Activated T-cell treated with anti-CD3 and anti-CD28 coated beads, Interleukin-2, amount 50 U/mL, for 72 hours (primary cell): ENCODE measurements around the gene IRF2. TPM values are rescaled to one million over a fixed set of nuclear protein-coding genes. Genes with fewer than 3 reads are reported as not detected.
A peak's percentile ranks its signal among the peaks of the same experiment; 100 is the strongest.
"Not testable (repeated sequence)": the region's sequence is repeated elsewhere in the genome, so short reads cannot be mapped to it uniquely, and the experiment has no call there.

Experiments
- ATAC-seq, 2 donors: fragments of 150-1000 bp; cut with Tn5 transposase; replicated peaks in 1 of 2; 2 replicates each; pipeline ENCODE4 v1.10.0; 2021; ENCODE audit warnings: moderate library complexity in 2 of 2, mild to moderate bottlenecking in 1 of 2
- DNase-seq, 2 donors: peaks; one replicate each; pipeline ENCODE4 v3.0.0; 2021 to 2022; ENCODE audit warnings: mixed read lengths in 1 of 2
- H3K27ac Mint-ChIP-seq: one replicate; pipeline ENCODE4 v1.8.0; 2022; ENCODE audit warnings: mild to moderate bottlenecking, moderate library complexity, mixed read lengths
- H3K27me3 Mint-ChIP-seq: one replicate; pipeline ENCODE4 v1.8.0; 2022; ENCODE audit warnings: low read depth, mixed read lengths
- H3K36me3 Mint-ChIP-seq, 2 donors: one replicate each; pipeline ENCODE4 v1.8.0; 2022; ENCODE audit warnings: mixed read lengths in 2 of 2, mild to moderate bottlenecking in 1 of 2; ENCODE audit not compliant: insufficient read depth in 2 of 2
- H3K4me1 Mint-ChIP-seq: one replicate; pipeline ENCODE4 v1.8.0; 2022; ENCODE audit warnings: low read depth, mixed read lengths
- H3K4me3 Mint-ChIP-seq, 2 donors: one replicate each; pipeline ENCODE4 v1.8.0; 2022; ENCODE audit warnings: mild to moderate bottlenecking in 2 of 2, mixed read lengths in 2 of 2, moderate library complexity in 2 of 2
- H3K9me3 Mint-ChIP-seq, 2 donors: one replicate each; pipeline ENCODE4 v1.8.0; 2022; ENCODE audit warnings: mixed read lengths in 2 of 2
- total RNA-seq, 2 donors: library from RNA; stranded (reverse); gene quantifications; one replicate each; pipeline ENCODE4 v1.2.3, GENCODE V29; 2022

The IRF2 gene
- total RNA-seq, 2 donors from 2014 or later = 70.3 TPM

DNA sequence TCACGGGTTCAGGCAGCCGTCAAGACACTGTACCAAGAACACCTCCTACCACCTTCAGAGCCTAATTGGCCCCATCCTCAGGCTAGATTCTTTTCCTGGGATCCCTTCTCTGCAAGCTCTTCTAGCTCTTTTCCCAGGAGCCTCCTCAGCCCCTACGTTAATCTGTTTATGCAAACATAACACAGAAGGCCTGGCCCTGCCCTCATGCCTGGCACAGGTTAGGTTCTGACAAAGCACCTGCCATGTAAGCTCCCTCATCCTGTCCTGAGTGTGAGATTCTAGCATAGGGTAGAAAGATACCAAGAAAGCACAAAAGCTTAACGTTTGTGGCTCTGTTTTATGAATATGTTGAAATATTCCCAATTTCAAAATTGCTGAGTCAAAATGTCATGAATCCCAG is 93.6 kb downstream of the IRF2 start:
- no peak overlapping the region for H3K4me3 Mint-ChIP-seq
- H3K27ac Mint-ChIP-seq = no peak overlapping the region
- H3K4me1 Mint-ChIP-seq = peaks cover 45% of the 10 kb centered on the region
- peaks cover 6% of the 10 kb centered on the region for H3K27me3 Mint-ChIP-seq
- ATAC-seq = no peak
- DNase-seq = no peak
- peaks cover 5 to 9% of the 10 kb centered on the region in 2 donors for H3K36me3 Mint-ChIP-seq
- H3K9me3 Mint-ChIP-seq = peaks cover 2 to 4% of the 10 kb centered on the region in 2 donors

DNA sequence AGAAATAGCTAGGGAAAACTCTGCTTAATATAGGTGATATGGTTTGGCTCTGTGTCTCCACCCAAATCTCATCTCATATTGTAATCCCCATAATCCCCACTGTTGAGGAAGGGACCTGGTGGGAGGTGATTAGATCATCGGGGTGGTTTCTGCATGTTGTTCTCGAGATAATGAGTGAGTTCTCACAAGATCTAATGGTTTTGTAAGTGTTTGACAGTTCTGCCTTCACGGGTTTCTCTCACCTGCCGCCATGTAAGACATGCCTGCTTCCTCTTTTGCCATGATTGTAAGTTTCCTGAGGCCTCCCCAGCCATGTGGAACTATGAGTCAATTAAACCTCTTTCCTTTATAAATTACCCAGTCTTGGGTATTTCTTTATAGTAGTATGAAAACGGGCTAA is 94.1 kb downstream of the IRF2 start:
- H3K9me3 Mint-ChIP-seq, H3K36me3 Mint-ChIP-seq, ATAC-seq, DNase-seq, H3K27ac Mint-ChIP-seq, H3K4me3 Mint-ChIP-seq, H3K27me3 Mint-ChIP-seq: not testable (repeated sequence)
- H3K4me1 Mint-ChIP-seq = peaks cover 43% of the 10 kb centered on the region

DNA sequence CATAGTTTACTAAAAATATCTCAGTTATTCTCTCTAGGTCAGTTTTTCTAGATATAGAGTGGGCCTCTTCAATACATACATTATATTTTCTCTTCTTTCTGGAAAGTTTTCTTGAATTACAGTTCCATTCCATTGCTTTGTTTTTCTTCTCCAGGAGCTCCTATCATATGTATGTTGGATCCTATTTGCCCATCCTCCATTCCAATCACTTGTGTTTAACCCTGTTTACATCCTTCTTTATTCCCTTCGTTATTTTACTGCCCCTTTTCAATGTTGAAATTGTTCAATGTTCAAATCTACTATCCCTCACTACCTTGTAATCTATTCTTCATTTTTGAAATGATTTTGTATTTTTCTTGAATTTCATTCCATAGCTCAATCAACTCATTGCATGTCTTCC is 97.4 kb downstream of the IRF2 start:
- peak overlapping the region; percentile 5 for H3K27ac Mint-ChIP-seq
- H3K4me1 Mint-ChIP-seq = peaks cover 29% of the 10 kb centered on the region
- H3K36me3 Mint-ChIP-seq = peaks cover 5 to 6% of the 10 kb centered on the region in 2 donors
- DNase-seq (no peak), ATAC-seq (no peak)
- no peak overlapping the region for H3K4me3 Mint-ChIP-seq
- H3K9me3 Mint-ChIP-seq = peaks cover 4 to 6% of the 10 kb centered on the region in 2 donors
- no peaks in the 10 kb centered on the region for H3K27me3 Mint-ChIP-seq

DNA sequence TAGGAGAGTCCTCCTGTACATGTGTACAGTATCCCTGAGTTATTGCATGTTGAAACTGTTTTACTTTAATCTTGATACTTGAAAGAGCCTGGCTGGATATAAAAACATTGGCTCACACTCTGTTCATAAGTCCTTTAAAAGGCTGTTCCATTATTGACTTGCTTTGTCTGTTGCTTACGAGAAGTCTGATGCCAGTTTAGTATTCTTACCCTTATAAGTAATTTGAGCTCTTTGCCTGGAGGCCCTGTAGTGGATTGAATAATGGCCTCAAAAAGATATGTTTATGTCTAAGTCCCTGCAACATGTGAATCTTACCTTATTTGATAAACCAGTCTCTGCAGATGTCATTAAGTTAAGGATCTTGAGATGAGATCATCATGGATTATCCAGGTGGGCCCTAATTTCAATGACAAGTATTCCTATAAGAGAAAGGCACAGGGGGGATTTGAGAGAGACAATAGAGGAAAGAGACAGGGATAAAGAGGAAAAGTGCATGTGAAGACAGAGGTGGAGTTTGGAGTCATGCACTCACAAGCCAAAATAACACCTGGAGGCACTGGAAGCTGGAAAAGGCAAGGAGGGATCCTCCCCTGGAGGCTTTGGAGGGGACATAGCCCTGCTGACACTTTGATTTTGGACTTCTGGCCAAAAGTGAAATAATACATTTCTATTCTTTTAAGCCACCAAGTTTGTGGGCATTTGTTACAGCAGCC is 98.1 kb downstream of the IRF2 start:
- DNase-seq = no peak
- Mint-ChIP-seq H3K9me3 (peaks cover 4 to 6% of the 10 kb centered on the region in 2 donors), H3K36me3 (peaks cover 5 to 6% of the 10 kb centered on the region in 2 donors), H3K27ac (no peak overlapping the region), H3K27me3 (no peaks in the 10 kb centered on the region), H3K4me1 (peaks cover 22% of the 10 kb centered on the region), H3K4me3 (no peak overlapping the region)
- ATAC-seq = no peak

DNA sequence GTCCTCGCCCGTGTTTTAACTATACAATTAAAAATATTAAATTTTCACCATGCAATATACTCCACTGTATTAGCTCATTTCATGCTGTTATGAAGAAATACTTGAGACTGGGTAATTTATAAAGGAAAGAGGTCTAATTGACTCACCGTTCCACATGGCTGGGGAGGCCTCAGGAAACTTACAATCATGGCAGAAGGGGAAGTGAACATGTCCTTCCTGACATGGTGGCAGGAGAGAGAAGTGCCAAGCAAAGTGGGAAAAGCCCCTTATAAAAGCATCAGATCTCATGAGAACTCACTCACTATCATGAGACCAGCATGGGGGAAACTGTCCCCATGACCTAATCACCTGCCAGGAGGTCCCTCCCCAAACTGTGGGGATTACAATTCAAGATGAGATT is 98.7 kb downstream of the IRF2 start:
- ATAC-seq, H3K27me3 Mint-ChIP-seq, DNase-seq, H3K9me3 Mint-ChIP-seq, H3K27ac Mint-ChIP-seq, H3K4me3 Mint-ChIP-seq, H3K36me3 Mint-ChIP-seq: not testable (repeated sequence)
- H3K4me1 Mint-ChIP-seq = peaks cover 22% of the 10 kb centered on the region

DNA sequence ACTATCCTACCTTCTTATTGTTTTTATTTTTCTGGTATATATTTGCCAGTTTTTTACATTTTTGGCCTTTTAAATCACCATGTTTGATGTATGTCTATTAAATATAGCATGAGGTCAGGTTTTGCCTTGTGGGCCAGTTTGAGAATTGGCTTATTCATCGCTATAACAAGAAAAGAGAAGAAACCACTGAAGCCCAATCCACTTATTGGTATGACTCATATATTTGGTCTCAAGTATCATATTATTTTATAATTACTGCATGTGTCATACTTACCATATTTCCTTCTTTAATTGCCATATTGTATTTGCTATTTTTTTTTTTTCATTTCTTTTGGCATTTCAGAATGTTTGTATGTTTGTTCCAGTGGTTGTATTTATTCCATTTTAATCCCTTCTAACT is 99.3 kb downstream of the IRF2 start:
- peaks cover 22% of the 10 kb centered on the region for H3K4me1 Mint-ChIP-seq
- DNase-seq = no peak
- no peaks in the 10 kb centered on the region for H3K27me3 Mint-ChIP-seq
- no peak for ATAC-seq
- peak overlapping the region; percentile 31 for H3K27ac Mint-ChIP-seq
- H3K9me3 Mint-ChIP-seq = peaks cover 2% of the 10 kb centered on the region in 2 donors
- H3K4me3 Mint-ChIP-seq = no peak overlapping the region
- H3K36me3 Mint-ChIP-seq = peaks cover 3% of the 10 kb centered on the region in 2 donors

DNA sequence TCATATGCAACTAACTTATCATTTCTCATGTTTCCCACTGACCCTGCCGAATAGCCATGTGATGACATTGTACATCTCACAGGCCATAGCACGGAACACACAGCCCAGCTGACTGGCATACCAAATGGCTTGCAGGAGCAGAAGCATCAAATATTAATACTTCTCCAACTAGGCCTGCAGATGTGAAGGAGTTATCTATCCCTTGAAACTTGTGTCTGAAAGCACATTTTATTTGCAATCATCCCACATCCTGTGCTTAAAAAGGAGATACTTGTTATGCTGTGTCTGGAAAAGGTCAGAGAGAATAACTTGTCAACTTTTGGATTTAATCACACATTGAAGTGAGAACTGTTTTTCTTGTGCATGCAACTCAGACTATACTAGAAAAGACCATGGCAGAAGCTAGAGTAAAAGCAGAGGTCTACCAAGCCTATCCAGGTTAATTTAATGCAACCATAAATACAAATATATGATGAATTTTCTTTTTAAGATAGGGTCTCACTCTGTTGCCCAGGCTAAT is 100.4 kb downstream of the IRF2 start:
- peaks cover 3% of the 10 kb centered on the region in 2 donors for H3K36me3 Mint-ChIP-seq
- no peak overlapping the region for H3K27ac Mint-ChIP-seq

DNA sequence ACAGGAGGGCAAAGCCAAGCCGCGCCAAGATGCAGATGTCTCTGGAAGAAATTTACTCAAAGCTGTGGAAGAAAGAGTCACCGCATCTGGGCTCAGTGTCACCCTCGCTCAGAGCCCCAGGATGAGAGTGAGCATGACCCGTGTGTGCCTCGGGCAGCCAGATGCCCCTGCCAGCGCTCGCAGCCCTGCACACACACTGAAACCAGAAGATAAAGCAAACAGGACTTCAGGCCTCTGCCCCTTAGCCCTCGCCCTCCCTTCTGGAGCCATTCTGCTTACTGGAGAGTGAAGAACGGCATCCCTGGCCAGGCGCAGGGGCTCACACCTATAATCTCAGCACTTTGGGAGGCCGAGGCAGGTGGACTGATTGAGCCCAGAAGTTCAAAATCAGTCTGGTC is 103.0 kb downstream of the IRF2 start:
- peaks cover 22% of the 10 kb centered on the region for H3K4me1 Mint-ChIP-seq
- DNase-seq (no peak), ATAC-seq (no peak)
- H3K36me3 Mint-ChIP-seq = peaks cover 0 to 5% of the 10 kb centered on the region in 2 donors
- H3K9me3 Mint-ChIP-seq = peaks cover 2 to 3% of the 10 kb centered on the region in 2 donors
- H3K27me3 Mint-ChIP-seq = no peaks in the 10 kb centered on the region
- H3K4me3 Mint-ChIP-seq = no peak overlapping the region
- no peak overlapping the region for H3K27ac Mint-ChIP-seq

More for the DNA sequence above, 100.4 kb downstream of the IRF2 start:
- H3K4me3 Mint-ChIP-seq = no peak overlapping the region
- no peaks in the 10 kb centered on the region for H3K27me3 Mint-ChIP-seq
- H3K4me1 Mint-ChIP-seq = peaks cover 22% of the 10 kb centered on the region
- ATAC-seq (no peak), DNase-seq (no peak)
- peaks cover 2% of the 10 kb centered on the region in 2 donors for H3K9me3 Mint-ChIP-seq

DNA sequence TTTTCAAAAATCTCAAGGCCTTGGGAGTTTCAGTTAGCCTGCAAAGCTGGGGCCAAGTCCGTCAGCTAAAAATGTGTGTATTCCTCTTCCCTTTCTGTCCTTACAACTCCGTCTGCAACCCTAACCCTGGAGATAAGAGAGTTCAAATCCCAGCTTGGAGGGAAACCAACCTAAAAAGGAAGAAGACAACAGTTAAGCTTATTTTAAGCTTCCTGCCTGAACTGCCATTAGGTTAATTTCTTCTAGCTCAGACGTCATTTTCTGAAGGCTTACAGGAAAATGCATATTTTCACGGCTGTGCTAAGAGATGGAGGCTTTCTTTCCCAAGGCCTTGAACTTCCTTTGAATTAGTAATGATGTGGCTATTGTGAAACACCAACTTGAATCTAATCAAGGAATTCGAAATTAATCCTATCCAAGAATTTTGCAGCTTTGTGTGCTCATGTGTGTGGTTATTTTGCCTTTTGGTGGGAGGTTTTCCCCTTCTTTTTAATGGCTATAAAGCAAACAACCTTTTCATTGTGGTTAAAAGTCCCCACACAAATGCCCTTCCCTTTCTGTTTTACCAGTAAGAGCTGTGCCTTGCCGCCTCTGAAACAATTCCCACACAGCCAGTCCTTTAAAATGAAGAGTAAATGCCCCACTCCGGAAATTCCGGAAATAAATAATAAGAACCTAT is 103.5 kb downstream of the IRF2 start:
- no peaks in the 10 kb centered on the region for H3K27me3 Mint-ChIP-seq
- H3K4me1 Mint-ChIP-seq = peaks cover 22% of the 10 kb centered on the region
- peaks cover 0 to 2% of the 10 kb centered on the region in 2 donors for H3K36me3 Mint-ChIP-seq
- no peak for ATAC-seq
- no peak overlapping the region for H3K27ac Mint-ChIP-seq
- peaks cover 2 to 3% of the 10 kb centered on the region in 2 donors for H3K9me3 Mint-ChIP-seq
- no peak overlapping the region for H3K4me3 Mint-ChIP-seq
- DNase-seq = no peak

DNA sequence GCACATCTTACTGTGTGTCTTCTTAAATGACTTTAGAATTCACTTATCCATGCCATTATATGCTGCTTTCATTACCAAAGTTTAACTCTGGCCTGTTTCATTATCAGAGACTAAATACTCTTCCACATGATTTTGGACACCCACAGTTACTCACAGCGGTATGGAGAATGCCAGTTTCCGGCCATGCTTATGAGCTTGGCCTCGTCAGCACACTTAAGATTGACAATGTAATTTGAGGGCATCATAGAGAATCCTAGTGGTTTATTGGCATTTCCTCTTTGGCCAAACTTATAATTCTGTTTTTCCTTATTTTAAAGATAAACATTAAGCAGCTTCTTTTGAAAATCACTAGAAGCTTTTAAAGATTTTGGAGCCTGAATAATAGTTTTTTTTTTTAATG is 104.5 kb downstream of the IRF2 start:
- Mint-ChIP-seq H3K9me3 (peaks cover 0 to 2% of the 10 kb centered on the region in 2 donors), H3K4me1 (peaks cover 15% of the 10 kb centered on the region), H3K4me3 (no peak overlapping the region), H3K27me3 (no peaks in the 10 kb centered on the region), H3K36me3 (peaks cover 0 to 2% of the 10 kb centered on the region in 2 donors), H3K27ac (no peak overlapping the region)
- ATAC-seq (no peak), DNase-seq (no peak)

DNA sequence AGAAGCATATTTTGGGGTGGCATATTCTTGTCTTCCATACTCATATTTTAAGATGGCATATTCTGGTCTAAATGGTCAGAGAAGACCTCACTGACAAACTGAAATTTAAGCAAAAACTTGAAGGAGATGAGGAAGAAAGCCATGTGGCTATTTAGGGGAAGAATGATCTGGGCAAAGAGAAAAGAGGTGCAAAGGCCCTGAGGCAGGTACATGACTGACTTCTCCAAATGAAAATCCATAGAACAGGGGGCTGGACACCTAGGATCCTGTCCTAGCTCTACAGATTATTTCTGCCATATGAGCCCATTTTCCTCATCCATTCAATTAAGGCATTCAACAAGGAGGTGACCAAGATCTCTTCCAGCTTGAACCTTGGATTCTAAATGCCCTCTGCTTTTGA is 105.6 kb downstream of the IRF2 start:
- no peak for DNase-seq
- Mint-ChIP-seq H3K36me3 (peaks cover 0 to 2% of the 10 kb centered on the region in 2 donors), H3K27me3 (no peaks in the 10 kb centered on the region), H3K9me3 (peaks cover 0 to 2% of the 10 kb centered on the region in 2 donors), H3K27ac (no peak overlapping the region), H3K4me3 (no peak overlapping the region), H3K4me1 (peaks cover 3% of the 10 kb centered on the region)
- ATAC-seq = no peak

DNA sequence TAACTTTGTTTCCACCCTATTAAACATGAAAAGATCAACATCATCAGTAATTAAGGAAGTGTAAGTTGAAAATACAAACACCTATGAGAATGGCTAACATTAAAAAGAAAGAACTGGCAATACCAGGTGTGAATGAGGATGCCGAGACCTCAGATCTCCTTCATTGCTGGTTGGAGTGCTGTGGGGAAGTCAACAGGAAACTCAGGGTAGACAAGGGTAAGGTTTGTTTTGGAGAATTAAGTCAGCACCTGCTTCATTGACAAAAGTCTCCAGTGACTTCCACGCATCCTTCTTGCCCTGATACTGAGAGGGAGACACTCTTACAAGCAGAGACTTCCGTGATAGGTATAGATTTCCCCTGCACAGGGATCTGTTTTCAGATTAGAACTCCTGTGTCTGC is 106.1 kb downstream of the IRF2 start:
- Mint-ChIP-seq H3K36me3 (peaks cover 0 to 2% of the 10 kb centered on the region in 2 donors), H3K4me1 (no peaks in the 10 kb centered on the region), H3K27me3 (no peaks in the 10 kb centered on the region), H3K4me3 (no peak overlapping the region), H3K27ac (no peak overlapping the region), H3K9me3 (peaks cover 0 to 2% of the 10 kb centered on the region in 2 donors)
- no peak for DNase-seq
- no peak for ATAC-seq

DNA sequence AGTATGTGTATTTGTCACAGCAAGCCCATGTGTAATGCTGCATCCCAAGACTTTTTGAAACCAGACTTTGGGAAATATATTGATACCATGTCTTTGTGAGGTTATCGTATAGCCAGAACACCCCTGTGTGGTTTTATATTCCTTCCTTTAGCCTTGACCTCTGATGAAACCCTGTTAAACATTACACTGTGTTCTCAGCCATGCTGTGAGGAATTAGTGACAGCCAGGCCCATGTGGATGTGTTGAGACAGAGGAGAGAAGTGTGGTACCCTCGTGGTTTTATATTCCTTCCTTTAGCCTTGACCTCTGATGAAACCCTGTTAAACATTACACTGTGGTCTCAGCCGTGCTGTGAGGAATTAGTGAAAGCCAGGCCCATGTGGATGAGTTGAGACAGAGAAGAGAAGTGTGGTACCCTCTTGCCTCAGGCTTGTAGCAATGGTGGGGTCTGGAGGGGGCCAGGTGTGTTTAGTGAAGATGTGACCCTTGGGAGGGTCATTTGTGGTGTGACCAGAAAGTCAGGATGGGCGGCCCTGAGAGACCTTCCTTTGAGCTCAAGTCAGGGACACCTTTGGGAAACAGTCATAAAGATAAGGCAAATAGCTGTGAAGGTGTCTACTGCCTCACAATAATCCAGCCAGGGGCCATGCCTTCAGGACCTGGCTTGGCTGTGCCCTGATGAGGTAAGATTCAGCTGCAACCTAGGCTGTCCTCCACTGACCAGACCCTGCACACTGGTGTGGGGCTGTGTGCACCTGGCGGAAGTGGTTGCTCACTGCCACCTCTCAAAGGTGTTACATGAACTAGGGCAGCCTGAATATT is 110.0 kb downstream of the IRF2 start:
- H3K4me1 Mint-ChIP-seq = peaks cover 8% of the 10 kb centered on the region
- peaks cover 0 to 2% of the 10 kb centered on the region in 2 donors for H3K9me3 Mint-ChIP-seq
- H3K27me3 Mint-ChIP-seq = no peaks in the 10 kb centered on the region
- H3K4me3 Mint-ChIP-seq = no peak overlapping the region
- ATAC-seq (no peak), DNase-seq (no peak)
- no peak overlapping the region for H3K27ac Mint-ChIP-seq
- peaks cover 0 to 2% of the 10 kb centered on the region in 2 donors for H3K36me3 Mint-ChIP-seq
